ENCODE results near the gene FBXL14.
A peak's percentile ranks its signal among the peaks of the same experiment; 100 is the strongest.

FBXL14 gene
- total RNA-seq, result 42.7 to 51.7 reads per million in 2 donors

GRCh38 chr12:1594261-1595025, at the start of gene FBXL14:
Gene FBXL14 (minus strand): TSS chr12:1594581. CDS start chr12:1594066, 515 bp downstream.
- peak; percentile 85 for DNase-seq

- no peak for DNase-seq
These were observed 49.6 kb upstream of the FBXL14 start for GRCh38 chr12:1643905-1644533.

GRCh38 chr12:1643043-1643442, 48.7 kb upstream of the FBXL14 start:
- no peak for DNase-seq

- no peak for DNase-seq
These were observed 48.1 kb upstream of the FBXL14 start for GRCh38 chr12:1642513-1642912.

GRCh38 chr12:1640328-1641234, 46.2 kb upstream of the FBXL14 start:
- DNase-seq, result no peak

- DNase-seq, result no peak
These were observed 45.2 kb upstream of the FBXL14 start for GRCh38 chr12:1639538-1639937.

- DNase-seq, result no peak
These were observed 43.8 kb upstream of the FBXL14 start for GRCh38 chr12:1638203-1638602.

GRCh38 chr12:1635301-1636095, 41.1 kb upstream of the FBXL14 start:
- DNase-seq, result no peak

- peak; percentile 47 for DNase-seq
These were observed 40.3 kb upstream of the FBXL14 start for GRCh38 chr12:1634590-1635191.

GRCh38 chr12:1634149-1634548, 39.8 kb upstream of the FBXL14 start:
- DNase-seq, result no peak

GRCh38 chr12:1633459-1633858, 39.1 kb upstream of the FBXL14 start:
- DNase-seq, result no peak

GRCh38 chr12:1632702-1633101, 38.3 kb upstream of the FBXL14 start:
- DNase-seq, result no peak

GRCh38 chr12:1630827-1631591, 36.6 kb upstream of the FBXL14 start:
- DNase-seq, result no peak

GRCh38 chr12:1630133-1630826, 35.9 kb upstream of the FBXL14 start:
- no peak for DNase-seq

GRCh38 chr12:1629338-1630132, 35.2 kb upstream of the FBXL14 start:
- no peak for DNase-seq

GRCh38 chr12:1628666-1629337, 34.4 kb upstream of the FBXL14 start, which contains the start of gene WNT5B:
Gene WNT5B (plus strand): TSS chr12:1629231. CDS start chr12:1631355, 2,124 bp downstream.
- no peak for DNase-seq

- DNase-seq, result no peak
These were observed 28.0 kb upstream of the FBXL14 start for GRCh38 chr12:1622406-1622805.

GRCh38 chr12:1620092-1620491, 25.7 kb upstream of the FBXL14 start:
- no peak for DNase-seq

GRCh38 chr12:1619587-1619986, 25.2 kb upstream of the FBXL14 start:
- DNase-seq, result no peak
